ENCODE data around the gene CD81. TPM values are rescaled to one million over a fixed set of nuclear protein-coding genes. Genes with fewer than 3 reads are reported as not detected.
A peak's percentile ranks its signal among the peaks of the same experiment; 100 is the strongest.

Gene CD81
- polyA plus RNA-seq, 10 donors, result 393 to 521 (median 464) TPM

GRCh38 chr11:2434008-2434407 is 56.9 kb downstream of the CD81 start:
- DNase-seq, result no peak

GRCh38 chr11:2434506-2435255 is 57.6 kb downstream of the CD81 start:
- DNase-seq, result no peak

DNA sequence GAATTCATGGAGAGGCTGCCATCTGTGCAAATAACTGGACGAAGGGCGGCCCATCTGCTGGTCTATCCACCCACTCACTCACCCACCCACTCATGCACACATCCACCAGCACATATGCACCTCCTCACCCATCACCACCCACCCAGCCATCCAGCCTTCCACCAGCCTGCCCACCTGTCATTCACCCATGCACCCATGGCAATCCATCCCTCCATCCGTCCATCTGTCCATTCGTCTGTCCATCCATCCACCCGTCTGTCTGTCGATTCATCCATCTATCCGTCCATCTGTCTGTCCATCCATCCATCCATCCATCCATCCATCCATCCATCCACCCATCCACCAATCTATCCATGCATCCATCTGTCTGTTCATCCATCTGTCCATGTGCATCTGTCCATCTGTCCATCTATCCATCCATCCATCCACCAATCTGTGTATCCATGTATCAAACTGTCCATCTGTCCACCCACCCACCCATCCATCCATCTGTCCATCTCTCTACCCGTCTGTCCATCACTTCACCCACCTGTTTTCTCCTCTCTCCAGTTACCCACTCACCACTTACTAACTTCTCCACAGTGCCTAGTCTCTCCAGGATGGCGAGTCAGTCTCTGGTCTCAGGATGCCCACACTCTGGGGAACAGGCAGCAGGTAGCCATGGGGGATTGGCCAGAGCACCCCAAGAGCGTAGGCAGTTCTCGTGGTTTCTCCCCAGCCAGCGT is 58.3 kb downstream of the CD81 start:
- DNase-seq, result no peak

GRCh38 chr11:2436013-2436520 is 59.0 kb downstream of the CD81 start:
- DNase-seq, result no peak

- DNase-seq, result no peak
Measured at GRCh38 chr11:2436521-2437031, 59.5 kb downstream of the CD81 start.

- no peak for DNase-seq
Measured at GRCh38 chr11:2437516-2437915, 60.4 kb downstream of the CD81 start.

DNA sequence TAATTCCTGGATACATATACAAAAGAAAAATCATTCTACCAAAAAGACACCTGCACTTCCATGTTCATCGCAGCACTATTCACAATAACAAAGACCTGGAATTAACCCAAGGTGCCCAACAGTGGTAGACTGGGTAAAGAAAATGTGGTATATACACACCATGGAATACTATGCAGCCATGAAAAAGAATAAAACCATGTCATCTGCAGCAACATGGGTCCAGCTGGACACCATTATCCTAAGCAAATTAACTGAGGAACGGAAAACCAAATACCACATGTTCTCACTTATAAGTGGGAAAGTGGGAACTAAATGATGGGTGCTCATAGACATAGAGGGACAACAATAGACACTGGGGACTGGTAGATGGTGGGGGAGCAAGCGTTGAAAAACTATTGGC is 62.7 kb downstream of the CD81 start:
- DNase-seq, result no peak

GRCh38 chr11:2440646-2441045 is 63.5 kb downstream of the CD81 start:
- DNase-seq, result no peak

DNA sequence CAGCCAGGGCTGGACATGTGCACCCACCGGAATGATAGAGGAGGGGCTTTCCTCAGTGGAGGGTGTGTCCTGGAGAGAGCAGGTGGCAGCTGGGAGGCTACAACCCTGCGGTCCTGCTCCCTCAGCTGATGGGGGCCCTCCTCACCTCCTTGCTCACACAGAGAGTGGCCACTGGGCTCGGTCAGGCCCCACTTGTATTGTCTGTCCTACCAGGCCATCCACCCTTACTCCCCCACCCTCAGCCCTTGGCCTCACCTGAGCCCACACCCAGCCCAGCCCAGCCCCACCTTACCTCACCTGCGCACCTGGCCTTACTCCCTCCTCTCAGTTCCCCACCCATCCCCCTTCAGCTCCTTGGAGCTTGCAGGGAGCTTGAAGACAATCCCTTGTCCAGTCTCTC is 64.1 kb downstream of the CD81 start:
- DNase-seq, result no peak

GRCh38 chr11:2442589-2442988 is 65.5 kb downstream of the CD81 start:
- no peak for DNase-seq

DNA sequence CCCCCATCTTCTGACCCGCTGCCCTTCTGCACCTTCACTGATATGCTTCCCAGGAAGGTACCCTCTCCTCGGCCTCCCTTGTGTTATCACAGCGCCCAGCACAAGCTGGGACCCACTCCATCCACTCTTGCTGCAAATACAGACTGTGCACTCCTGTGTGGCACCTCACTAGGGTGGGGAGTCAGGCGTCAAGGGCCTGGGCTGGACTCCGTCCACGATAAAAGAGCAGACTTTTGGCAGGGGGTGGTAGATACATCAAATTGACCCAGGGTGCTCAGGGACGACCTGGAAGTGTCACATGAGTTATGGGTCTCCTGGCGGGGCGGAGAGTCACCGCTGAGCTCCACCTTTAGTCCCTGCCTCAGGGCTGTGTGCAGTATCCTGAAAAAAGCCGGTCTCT is 66.3 kb downstream of the CD81 start:
- DNase-seq, result no peak

- no peak for DNase-seq
Measured at GRCh38 chr11:2443881-2444820, 67.0 kb downstream of the CD81 start, which contains the start of gene TRPM5. Gene TRPM5 (minus strand): TSS chr11:2444514. CDS start chr11:2423036, 21,478 bp downstream.

DNA sequence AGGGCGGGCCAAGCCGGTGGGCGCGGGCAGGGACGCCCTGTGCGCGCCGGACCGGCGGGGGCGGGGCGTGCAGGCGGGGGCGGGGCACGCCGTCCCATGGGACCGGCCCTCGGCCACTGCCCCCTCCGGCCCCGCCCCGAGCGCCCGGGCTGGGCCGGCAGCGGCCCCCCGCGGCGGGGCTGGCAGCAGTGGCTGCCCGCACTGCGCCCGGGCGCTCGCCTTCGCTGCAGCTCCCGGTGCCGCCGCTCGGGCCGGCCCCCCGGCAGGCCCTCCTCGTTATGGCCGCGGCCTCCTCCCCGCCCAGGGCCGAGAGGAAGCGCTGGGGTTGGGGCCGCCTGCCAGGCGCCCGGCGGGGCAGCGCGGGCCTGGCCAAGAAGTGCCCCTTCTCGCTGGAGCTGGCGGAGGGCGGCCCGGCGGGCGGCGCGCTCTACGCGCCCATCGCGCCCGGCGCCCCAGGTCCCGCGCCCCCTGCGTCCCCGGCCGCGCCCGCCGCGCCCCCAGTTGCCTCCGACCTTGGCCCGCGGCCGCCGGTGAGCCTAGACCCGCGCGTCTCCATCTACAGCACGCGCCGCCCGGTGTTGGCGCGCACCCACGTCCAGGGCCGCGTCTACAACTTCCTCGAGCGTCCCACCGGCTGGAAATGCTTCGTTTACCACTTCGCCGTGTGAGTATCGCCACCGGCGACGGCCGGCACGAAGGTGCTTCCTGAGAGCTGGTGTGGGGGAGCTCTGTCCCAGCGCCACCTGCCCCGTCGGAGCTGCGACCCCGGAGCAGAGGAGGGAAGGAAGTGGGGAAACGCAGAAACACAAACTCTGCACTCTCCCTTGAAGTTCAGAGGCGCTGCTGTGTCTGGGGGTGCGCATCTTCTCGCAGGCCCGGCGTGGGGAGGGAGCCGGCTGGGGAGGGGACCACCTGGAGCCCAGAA is 68.0 kb downstream of the CD81 start, which contains the start of gene KCNQ1:
Gene KCNQ1, plus strand, starts transcription at position 188 of the 925 bp plus-strand sequence. Its CDS starts 91 bp downstream, at position 279.
- DNase-seq, result peak in 1 of 3 donors; percentile 31

DNA sequence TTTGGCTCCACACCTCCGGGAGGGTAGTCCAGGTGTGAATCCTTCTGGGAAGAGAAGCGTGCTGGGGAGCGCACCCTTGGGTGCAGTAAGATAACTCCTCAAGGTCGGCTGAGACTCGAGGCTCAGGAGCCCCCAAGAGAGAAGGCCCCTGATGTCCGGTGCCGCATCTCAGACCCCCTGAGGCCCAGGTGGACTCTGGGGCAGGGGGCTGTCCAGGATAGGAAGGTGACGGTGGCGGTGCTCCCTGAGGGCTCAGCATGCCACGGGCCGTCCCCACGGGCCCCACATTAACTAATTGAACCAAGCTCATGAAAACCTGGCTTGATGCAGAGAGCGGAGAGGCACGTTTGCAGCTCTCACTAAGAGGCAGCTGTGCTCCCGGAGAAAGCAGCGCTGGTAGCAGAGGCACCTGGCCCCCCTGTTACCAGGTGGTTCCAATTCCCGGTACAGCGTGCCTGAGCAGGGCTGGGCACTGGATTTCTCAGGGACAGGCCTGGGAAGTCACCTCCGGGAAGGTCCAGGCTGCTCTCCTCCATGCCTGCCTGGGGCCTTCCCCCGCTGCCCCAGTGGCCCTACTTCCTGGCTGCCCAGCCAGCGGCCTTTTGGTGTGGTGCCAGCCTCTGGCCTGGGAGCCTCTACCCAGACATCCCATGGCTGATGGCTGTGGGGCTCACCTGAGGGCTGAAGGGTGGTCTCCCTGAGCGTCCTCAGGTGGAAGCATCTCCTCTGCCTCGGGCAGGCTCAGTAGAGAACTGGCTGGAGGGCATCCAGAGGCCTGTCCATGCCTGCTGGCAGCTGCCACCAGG is 68.8 kb downstream of the CD81 start:
- no peak for DNase-seq

- no peak for DNase-seq
Measured at GRCh38 chr11:2446590-2447252, 69.6 kb downstream of the CD81 start.
